Esophagus muscularis mucosa (tissue), 3 donors: ENCODE measurements around the gene KCNQ5.

Source experiments
- POLR2AphosphoS5 ChIP-seq, 2 donors: sonication (generic); formaldehyde crosslinking; IDR thresholded peaks; one replicate each; pipeline ENCODE4 v1.6.1; 2017; ENCODE audit warnings: antibody characterized with exemption in 2 of 2
- TF ChIP-seq, protein P1 (sequence below), 3 experiments: fragments of 200-600 bp in 2 of 3; fragments of 450-650 bp in 1 of 3; sonication (generic) in 2 of 3; IDR thresholded peaks; one replicate each; pipeline ENCODE4 v1.5.1; 2017 to 2019; ENCODE audit warnings: antibody characterized with exemption in 3 of 3, mild to moderate bottlenecking in 2 of 3, moderate library complexity in 1 of 3

DNA sequence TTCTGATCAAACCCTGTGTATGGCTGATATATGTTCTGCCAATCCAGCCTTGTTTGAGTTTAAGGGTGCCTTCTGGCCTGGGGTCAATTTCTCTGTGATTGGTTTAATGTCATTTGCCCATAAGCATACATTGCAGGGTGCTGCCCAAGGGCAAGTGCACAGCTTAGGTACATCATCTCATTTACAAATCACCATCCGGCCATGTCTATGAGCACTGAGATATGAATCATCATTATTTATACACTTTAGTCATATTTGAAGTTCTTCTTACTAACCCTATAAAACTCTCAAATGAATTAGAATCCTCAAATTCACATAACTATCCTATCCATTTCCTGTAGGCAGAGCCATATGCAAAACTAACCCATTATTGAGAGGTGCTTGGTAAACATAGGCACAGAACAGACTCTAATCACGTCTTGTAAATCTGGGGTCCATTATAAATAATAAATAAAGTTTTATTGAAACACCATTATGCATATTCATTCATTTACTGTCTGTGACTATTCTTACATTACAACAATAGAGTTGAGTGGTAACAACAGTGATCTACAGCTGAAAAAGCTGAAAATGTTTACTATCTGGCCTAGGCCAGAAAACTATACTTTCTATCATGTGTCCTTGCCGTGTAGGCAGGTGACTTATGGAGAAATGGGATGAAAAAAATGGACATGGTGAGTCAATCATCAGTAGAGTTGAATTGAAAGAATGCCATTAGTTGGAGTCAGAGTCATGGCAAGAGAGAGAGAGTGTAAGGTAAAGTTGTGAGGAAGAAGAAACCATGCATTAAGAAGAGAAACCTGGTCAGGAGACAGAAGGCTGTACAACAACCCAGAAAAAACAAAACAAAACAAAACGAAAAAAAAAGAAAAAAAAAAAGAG, 25.0 kb downstream of the KCNQ5 start:
- TF ChIP-seq, protein P1, sequence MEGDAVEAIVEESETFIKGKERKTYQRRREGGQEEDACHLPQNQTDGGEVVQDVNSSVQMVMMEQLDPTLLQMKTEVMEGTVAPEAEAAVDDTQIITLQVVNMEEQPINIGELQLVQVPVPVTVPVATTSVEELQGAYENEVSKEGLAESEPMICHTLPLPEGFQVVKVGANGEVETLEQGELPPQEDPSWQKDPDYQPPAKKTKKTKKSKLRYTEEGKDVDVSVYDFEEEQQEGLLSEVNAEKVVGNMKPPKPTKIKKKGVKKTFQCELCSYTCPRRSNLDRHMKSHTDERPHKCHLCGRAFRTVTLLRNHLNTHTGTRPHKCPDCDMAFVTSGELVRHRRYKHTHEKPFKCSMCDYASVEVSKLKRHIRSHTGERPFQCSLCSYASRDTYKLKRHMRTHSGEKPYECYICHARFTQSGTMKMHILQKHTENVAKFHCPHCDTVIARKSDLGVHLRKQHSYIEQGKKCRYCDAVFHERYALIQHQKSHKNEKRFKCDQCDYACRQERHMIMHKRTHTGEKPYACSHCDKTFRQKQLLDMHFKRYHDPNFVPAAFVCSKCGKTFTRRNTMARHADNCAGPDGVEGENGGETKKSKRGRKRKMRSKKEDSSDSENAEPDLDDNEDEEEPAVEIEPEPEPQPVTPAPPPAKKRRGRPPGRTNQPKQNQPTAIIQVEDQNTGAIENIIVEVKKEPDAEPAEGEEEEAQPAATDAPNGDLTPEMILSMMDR (IDR thresholded peaks at IDR 0.05): no peak
- TF ChIP-seq POLR2AphosphoS5 (IDR thresholded peaks at IDR 0.05): no peak
